Loucy (cell line): ENCODE data around the gene SERPINB11.

ENCODE experiments used
- H2AFZ ChIP-seq: fragments of 200-600 bp; sonication (generic); 2 replicates; pipeline ENCODE4 v1.6.0; 2016; ENCODE audit warnings: antibody characterized with exemption, mild to moderate bottlenecking, low read length, moderate library complexity
- H3F3A ChIP-seq: fragments of 200-600 bp; 2 replicates; pipeline ENCODE4 v1.6.0; 2016; ENCODE audit warnings: antibody characterized with exemption, low read depth, mild to moderate bottlenecking
- H3K27me3 ChIP-seq: fragments of 200-600 bp; sonication (generic); 2 replicates; pipeline ENCODE4 v1.6.1; 2014; ENCODE audit warnings: low read length, mild to moderate bottlenecking; ENCODE audit not compliant: insufficient read depth, poor library complexity, severe bottlenecking
- H3K36me3 ChIP-seq: fragments of 200-600 bp; sonication (generic); 2 replicates; pipeline ENCODE4 v1.6.1; 2016; ENCODE audit warnings: low read length; ENCODE audit not compliant: insufficient read depth
- H3K4me1 ChIP-seq: fragments of 200-600 bp; sonication (generic); 2 replicates; pipeline ENCODE4 v1.5.1; 2014; ENCODE audit warnings: low read length, mild to moderate bottlenecking; ENCODE audit not compliant: insufficient read depth, poor library complexity, severe bottlenecking
- H3K4me2 ChIP-seq: fragments of 200-600 bp; sonication (generic); 2 replicates; pipeline ENCODE4 v1.6.0; 2014; ENCODE audit warnings: antibody characterized with exemption, low read length, low read depth, mild to moderate bottlenecking; ENCODE audit not compliant: poor library complexity, severe bottlenecking
- H3K4me3 ChIP-seq: fragments of 200-600 bp; sonication (generic); 2 replicates; pipeline ENCODE4 v1.5.1; 2014; ENCODE audit warnings: low read length, mild to moderate bottlenecking, mixed read lengths; ENCODE audit not compliant: poor library complexity, severe bottlenecking
- H3K79me2 ChIP-seq: fragments of 200-600 bp; sonication (generic); 2 replicates; pipeline ENCODE4 v1.6.1; 2014; ENCODE audit warnings: low read length; ENCODE audit not compliant: insufficient read depth
- H3K9ac ChIP-seq: fragments of 200-600 bp; sonication (generic); 2 replicates; pipeline ENCODE4 v1.6.0; 2014; ENCODE audit warnings: mild to moderate bottlenecking, low read depth, low read length, moderate library complexity; ENCODE audit not compliant: poor library complexity, severe bottlenecking
- H3K9me2 ChIP-seq: fragments of 200-600 bp; sonication (generic); replicated peaks from 2 replicates; pipeline ENCODE4 v1.6.1; 2016; ENCODE audit warnings: low read depth, low read length, mixed read lengths
- H3K9me3 ChIP-seq: fragments of 200-600 bp; sonication (generic); 2 replicates; pipeline ENCODE4 v1.6.1; 2014; ENCODE audit warnings: mild to moderate bottlenecking, antibody characterized with exemption, low read length, low read depth; ENCODE audit not compliant: insufficient read depth
- H4K20me1 ChIP-seq: fragments of 200-600 bp; sonication (generic); 2 replicates; pipeline ENCODE4 v1.6.0; 2014; ENCODE audit warnings: antibody characterized with exemption, low read length, mild to moderate bottlenecking; ENCODE audit not compliant: insufficient read depth, poor library complexity, severe bottlenecking
- CTCF ChIP-seq: fragments of 200-600 bp; sonication (generic); conservative IDR thresholded peaks from 2 replicates; pipeline ENCODE4 v1.5.1; 2014; ENCODE audit warnings: mild to moderate bottlenecking, antibody characterized with exemption, low read length
- EZH2phosphoT487 ChIP-seq: fragments of 200-600 bp; IDR thresholded peaks from 2 replicates; pipeline ENCODE4 v1.6.1; 2018; ENCODE audit warnings: antibody characterized with exemption, mild to moderate bottlenecking, moderate library complexity, borderline replicate concordance

The SERPINB11 gene

GRCh38 chr18:63730773-63731172 is 28.0 kb downstream of the SERPINB11 start:
- Histone ChIP-seq H3K4me2 (no peak overlapping the region), H3K79me2 (no peaks in the 10 kb centered on the region), H3K9me3 (no peaks in the 10 kb centered on the region), H2AFZ (no peak overlapping the region), H3K27me3 (no peaks in the 10 kb centered on the region), H3F3A (no peaks in the 10 kb centered on the region), H3K4me1 (no peaks in the 10 kb centered on the region), H3K9ac (no peak overlapping the region), H3K4me3 (no peak overlapping the region), H4K20me1 (no peaks in the 10 kb centered on the region), H3K9me2 (no peaks in the 10 kb centered on the region), H3K36me3 (no peaks in the 10 kb centered on the region)
- no peak for TF ChIP-seq EZH2phosphoT487
- no peak for TF ChIP-seq CTCF

- H3K4me3 ChIP-seq: no peak overlapping the region
- no peaks in the 10 kb centered on the region for H3K9me3 ChIP-seq
- H3K36me3 ChIP-seq: no peaks in the 10 kb centered on the region
- no peaks in the 10 kb centered on the region for H3K79me2 ChIP-seq
- H3K4me2 ChIP-seq: no peak overlapping the region
- no peak for TF ChIP-seq CTCF
- no peak for TF ChIP-seq EZH2phosphoT487
- no peaks in the 10 kb centered on the region for H3K4me1 ChIP-seq
- H3K27me3 ChIP-seq: no peaks in the 10 kb centered on the region
- H3K9ac ChIP-seq: no peak overlapping the region
- no peak overlapping the region for H2AFZ ChIP-seq
- no peaks in the 10 kb centered on the region for H3F3A ChIP-seq
- H3K9me2 ChIP-seq: no peaks in the 10 kb centered on the region
- no peaks in the 10 kb centered on the region for H4K20me1 ChIP-seq
Observed at GRCh38 chr18:63731215-63731614, 28.5 kb downstream of the SERPINB11 start.

GRCh38 chr18:63736876-63737275 is 34.1 kb downstream of the SERPINB11 start:
- Histone ChIP-seq H3K9me2 (no peaks in the 10 kb centered on the region), H3K9me3 (no peaks in the 10 kb centered on the region), H4K20me1 (no peaks in the 10 kb centered on the region), H3K9ac (no peak overlapping the region), H3K4me1 (no peaks in the 10 kb centered on the region), H3K36me3 (no peaks in the 10 kb centered on the region), H3F3A (no peaks in the 10 kb centered on the region), H3K4me3 (no peak overlapping the region), H3K79me2 (no peaks in the 10 kb centered on the region), H3K27me3 (no peaks in the 10 kb centered on the region), H3K4me2 (no peak overlapping the region), H2AFZ (no peak overlapping the region)
- TF ChIP-seq EZH2phosphoT487 (no peak), CTCF (no peak)
